ENCODE results near the gene POR.

Gene POR

GRCh38 chr7:75955331-75955955, 40.5 kb downstream of the POR start:
- no peak for DNase-seq

- no peak for DNase-seq
Measured at GRCh38 chr7:75957021-75957736, 42.2 kb downstream of the POR start.

- no peak for DNase-seq
Measured at GRCh38 chr7:75958802-75959543, 44.0 kb downstream of the POR start.

GRCh38 chr7:75960372-75960771, 45.4 kb downstream of the POR start:
- DNase-seq: no peak

GRCh38 chr7:75961218-75961617, 46.3 kb downstream of the POR start:
- DNase-seq: no peak

- no peak for DNase-seq
Measured at GRCh38 chr7:75962607-75963380, 47.8 kb downstream of the POR start.

- no peak for DNase-seq
Measured at GRCh38 chr7:75963381-75963995, 48.5 kb downstream of the POR start.

- DNase-seq: no peak
Measured at GRCh38 chr7:75965617-75966016, 50.7 kb downstream of the POR start.

GRCh38 chr7:75966190-75966961, 51.4 kb downstream of the POR start:
- peak; percentile 55 for DNase-seq

GRCh38 chr7:75967055-75967454, 52.1 kb downstream of the POR start:
- DNase-seq: no peak

GRCh38 chr7:75967487-75967997, 52.6 kb downstream of the POR start:
- no peak for DNase-seq

- no peak for DNase-seq
Measured at GRCh38 chr7:75968012-75968411, 53.1 kb downstream of the POR start.

GRCh38 chr7:75968561-75969001, 53.6 kb downstream of the POR start:
- DNase-seq: no peak

- DNase-seq: no peak
Measured at GRCh38 chr7:75969182-75969581, 54.2 kb downstream of the POR start.

- no peak for DNase-seq
Measured at GRCh38 chr7:75969704-75970498, 54.9 kb downstream of the POR start.

GRCh38 chr7:75971309-75971960, 56.5 kb downstream of the POR start:
- no peak for DNase-seq

- no peak for DNase-seq
Measured at GRCh38 chr7:75971961-75972763, 57.2 kb downstream of the POR start.

GRCh38 chr7:75977743-75978142, 62.8 kb downstream of the POR start:
- DNase-seq: no peak

- no peak for DNase-seq
Measured at GRCh38 chr7:75979759-75980429, 64.9 kb downstream of the POR start.
